HG03520 (cell line): ENCODE measurements around the gene ARPC1A.
"Not testable (repeated sequence)": the region's sequence is repeated elsewhere in the genome, so short reads cannot be mapped to it uniquely, and the experiment has no call there.

ENCODE experiments used
- ATAC-seq: cut with Tn5 transposase; IDR thresholded peaks from one replicate; pipeline ENCODE4 v1.9.1; 2021; ENCODE audit warnings: mild to moderate bottlenecking, moderate library complexity; ENCODE audit not compliant: unreplicated experiment

ARPC1A gene

GRCh38 chr7:99325592-99326407 is at the start of gene ARPC1A:
Gene ARPC1A, plus strand, starts transcription at chr7:99325898. Its CDS starts 7,456 bp downstream, at chr7:99333354.
- peak; percentile 81 for ATAC-seq

GRCh38 chr7:99278180-99278579 is 47.5 kb upstream of the ARPC1A start:
- ATAC-seq: no peak

DNA sequence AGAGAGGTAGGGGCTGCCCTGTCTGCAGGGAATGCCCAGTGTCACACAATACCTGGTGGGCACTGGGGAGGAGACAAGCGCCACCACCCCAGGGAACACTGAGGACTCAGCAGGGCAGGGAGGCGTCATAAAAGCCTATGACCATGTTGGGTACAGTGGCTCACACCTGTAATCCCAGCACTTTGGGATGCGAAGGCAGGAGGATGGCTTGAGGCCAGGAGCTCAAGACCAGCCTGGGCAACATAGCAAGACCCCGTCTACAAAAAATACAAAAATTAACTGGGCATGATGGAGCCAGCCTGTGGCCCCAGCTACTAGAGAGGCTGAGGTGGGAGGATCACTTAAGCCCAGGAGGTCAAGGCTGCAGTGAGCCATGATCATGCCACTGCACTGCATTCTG is 41.5 kb upstream of the ARPC1A start:
- not testable (repeated sequence) for ATAC-seq

- no peak for ATAC-seq
Measured at GRCh38 chr7:99287779-99288534, 37.7 kb upstream of the ARPC1A start.

GRCh38 chr7:99289185-99289584 is 36.5 kb upstream of the ARPC1A start:
- no peak for ATAC-seq

GRCh38 chr7:99290148-99290547 is 35.5 kb upstream of the ARPC1A start:
- not testable (repeated sequence) for ATAC-seq

- no peak for ATAC-seq
Measured at GRCh38 chr7:99290980-99291607, 34.6 kb upstream of the ARPC1A start.

- ATAC-seq: no peak
Measured at GRCh38 chr7:99292127-99292526, 33.6 kb upstream of the ARPC1A start.

- no peak for ATAC-seq
Measured at GRCh38 chr7:99293167-99293566, 32.5 kb upstream of the ARPC1A start.

DNA sequence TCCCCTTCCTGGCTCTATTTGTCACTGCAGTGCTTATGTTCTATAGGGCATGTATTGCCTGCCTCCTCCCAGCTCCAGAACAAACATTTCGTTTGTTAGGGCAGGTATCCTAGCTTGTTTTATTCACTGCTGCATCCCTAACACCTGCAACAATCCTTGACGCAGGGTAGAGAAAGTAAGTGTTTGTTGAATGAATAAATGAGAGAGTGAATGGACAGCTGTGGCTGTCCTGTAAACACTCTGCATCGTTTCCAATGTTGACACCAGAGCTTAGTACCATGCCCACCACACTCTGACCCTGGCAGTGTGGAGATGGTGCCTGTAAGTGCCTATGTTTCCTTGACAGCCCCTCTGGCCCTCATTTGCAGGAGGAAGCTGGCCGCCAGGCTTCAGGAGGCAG is 32.0 kb upstream of the ARPC1A start:
- no peak for ATAC-seq

GRCh38 chr7:99296471-99296870 is 29.2 kb upstream of the ARPC1A start:
- no peak for ATAC-seq

DNA sequence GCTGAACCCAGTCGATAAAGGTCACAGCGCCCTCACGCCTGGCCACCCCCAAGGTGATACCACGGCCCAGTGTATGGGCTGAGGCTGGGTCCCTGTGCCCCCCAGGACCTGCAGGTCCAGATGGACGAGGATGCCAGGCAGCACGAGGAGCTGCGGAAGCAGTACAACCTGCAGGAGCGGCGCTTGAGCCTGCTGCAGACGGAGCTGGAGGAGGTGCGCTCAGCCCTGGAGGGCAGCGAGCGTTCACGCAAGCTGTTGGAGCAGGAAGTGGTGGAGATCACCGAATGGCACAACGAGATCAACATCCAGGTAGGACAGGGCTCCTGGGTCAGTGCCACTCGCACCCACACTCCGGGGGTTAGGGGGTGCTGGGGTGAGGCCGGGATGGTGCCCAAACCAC is 24.2 kb upstream of the ARPC1A start:
- ATAC-seq: no peak

DNA sequence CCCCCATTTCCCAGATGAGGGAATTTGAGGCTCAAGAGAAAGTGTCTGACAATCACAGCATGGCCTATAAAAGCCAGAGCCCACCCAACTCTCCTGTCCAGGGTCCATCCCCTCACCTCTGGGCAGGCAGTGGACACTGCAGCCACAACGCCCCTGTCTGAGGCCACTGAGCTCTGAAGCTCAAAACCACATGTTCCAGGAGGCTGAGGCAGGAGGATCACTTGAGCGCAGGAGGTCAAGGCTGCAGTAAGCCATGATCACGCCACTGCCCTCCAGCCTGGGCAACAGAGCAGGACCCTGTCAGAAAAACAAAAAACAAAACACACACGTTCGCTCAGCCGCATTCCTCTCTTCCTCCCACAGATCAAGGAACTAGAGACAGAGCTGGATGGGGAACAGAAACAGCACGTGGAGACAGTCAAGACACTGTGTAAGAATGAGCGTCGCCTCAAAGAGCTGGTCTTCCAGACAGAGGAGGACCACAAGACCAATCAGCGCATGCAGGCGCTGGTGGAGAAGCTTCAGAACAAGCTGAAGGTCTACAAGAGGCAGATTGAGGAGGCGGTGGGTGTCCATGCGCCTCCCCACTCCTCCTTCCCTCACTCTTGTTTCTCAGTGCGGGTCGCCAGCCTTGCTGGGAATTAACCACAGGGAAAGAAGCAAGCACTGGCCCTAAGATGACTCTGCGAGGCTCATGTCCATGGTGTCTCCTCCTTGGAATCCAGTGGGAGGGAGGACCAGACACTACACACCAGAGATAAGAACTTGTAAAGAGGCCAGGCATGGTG is 20.0 kb upstream of the ARPC1A start:
- ATAC-seq: no peak

DNA sequence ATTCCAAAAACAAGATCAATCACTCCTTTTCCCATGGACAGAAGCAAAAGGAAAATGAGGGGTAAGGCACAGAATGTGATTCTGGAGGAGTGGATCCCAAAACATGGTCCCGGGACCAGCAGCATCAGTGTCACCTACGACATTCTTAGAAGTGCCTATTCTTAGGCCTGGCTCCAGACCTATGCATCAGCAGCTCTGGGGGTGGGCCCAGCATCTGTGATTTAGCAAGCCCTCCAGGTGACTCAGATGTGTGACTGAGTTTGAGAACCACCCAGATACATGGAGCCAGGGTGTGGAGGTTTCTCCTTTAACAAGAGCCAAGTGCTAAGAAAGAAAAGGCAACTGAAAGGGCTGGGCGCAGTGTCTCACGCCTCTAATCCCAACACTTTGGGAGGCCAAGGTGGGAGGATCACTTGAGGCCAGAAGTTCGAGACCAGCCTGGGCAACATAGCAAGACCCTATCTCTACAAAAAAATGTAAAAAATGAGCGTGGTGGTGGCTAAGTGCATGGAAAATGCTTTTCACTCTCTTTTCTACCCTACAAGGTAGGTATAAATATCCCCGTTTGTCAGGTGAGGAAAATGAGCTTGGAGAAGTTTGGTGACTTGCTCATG is 17.1 kb upstream of the ARPC1A start:
- no peak for ATAC-seq

DNA sequence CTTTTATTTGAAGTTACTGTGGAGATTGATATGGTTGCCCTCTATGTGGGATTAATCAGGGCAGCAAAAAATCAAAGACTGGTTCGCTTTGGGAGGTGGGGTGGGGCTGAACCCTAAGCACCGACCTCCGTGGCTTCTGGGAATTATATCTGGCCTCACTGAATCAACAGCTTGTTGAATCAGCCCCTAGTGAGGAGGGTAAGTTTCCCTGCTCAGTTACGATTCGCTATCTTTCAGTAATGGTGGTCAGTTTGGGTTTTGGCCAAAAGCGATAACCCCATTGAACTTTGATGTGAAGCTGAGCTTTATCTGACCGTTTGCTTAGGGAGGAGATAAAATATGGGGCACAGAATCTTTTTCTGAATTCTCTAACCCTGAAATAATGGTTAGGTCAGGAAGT is 16.6 kb upstream of the ARPC1A start:
- no peak for ATAC-seq

GRCh38 chr7:99310004-99310403 is 15.7 kb upstream of the ARPC1A start:
- no peak for ATAC-seq

GRCh38 chr7:99311702-99312101 is 14.0 kb upstream of the ARPC1A start:
- ATAC-seq: no peak

GRCh38 chr7:99312316-99313203 is 13.1 kb upstream of the ARPC1A start:
- no peak for ATAC-seq

DNA sequence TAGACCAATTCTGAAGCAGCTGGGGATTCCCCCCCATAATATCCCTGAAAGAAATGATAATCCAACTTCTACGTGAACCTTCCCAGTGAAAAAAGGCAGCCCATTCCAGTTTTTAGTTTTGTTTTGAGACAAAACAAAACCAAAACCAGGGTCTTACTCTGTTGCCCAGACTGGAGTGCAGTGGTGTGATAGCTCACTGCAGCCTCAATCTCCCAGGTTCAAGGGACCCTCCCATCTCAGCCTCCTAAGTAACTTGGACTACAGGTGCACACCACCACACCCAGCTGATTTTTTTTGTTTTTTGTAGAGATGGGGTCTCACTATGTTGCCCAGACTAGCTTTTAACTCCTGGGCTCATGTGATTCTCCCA is 12.5 kb upstream of the ARPC1A start:
- no peak for ATAC-seq

- ATAC-seq: no peak
Measured at GRCh38 chr7:99314504-99314903, 11.2 kb upstream of the ARPC1A start.
